HCT116 (cell line): ENCODE measurements around the gene SF3A2. TPM values are rescaled to one million over a fixed set of nuclear protein-coding genes. Genes with fewer than 3 reads are reported as not detected.

Experiments used
- ATAC-seq: fragments of 200-7000 bp; cut with Tn5 transposase; 2 replicates; pipeline ENCODE4 v1.9.1; 2020; ENCODE audit warnings: mild to moderate bottlenecking, moderate library complexity
- BruUV-seq: library from RNA; stranded (reverse); fragments of 400-500 nt; replicated peaks from 2 replicates; lab custom pipeline; 2021; lab: Mats Ljungman, UMichigan
- CTCF ChIA-PET: fragments of 300-600 bp; sonication (Branson Sonifier 250); formaldehyde crosslinking; loops from one replicate; lab custom pipeline; 2021; ENCODE audit warnings: antibody characterized with exemption; lab: Charles Lee
- POLR2A ChIA-PET: fragments of 300-600, 350-600 bp; sonication (Branson Sonifier 250); formaldehyde crosslinking; loops from one replicate; lab custom pipeline; 2021; ENCODE audit warnings: antibody characterized with exemption; lab: Charles Lee
- RAD21 ChIA-PET, 2 experiments: fragments of 300-600 bp; sonication (Branson Sonifier 250); formaldehyde crosslinking; loops; one replicate each; lab custom pipeline; 2023; ENCODE audit warnings: low total read pairs in 2 of 2; ENCODE audit not compliant: uncharacterized antibody in 2 of 2, unreplicated experiment in 2 of 2, low non-redundant PET in 1 of 2; lab: Charles Lee
- DNase-seq: peaks from one replicate; pipeline ENCODE4 v3.0.0-alpha.2; 2010; ENCODE audit warnings: low read depth, low spot score
- H2AFZ ChIP-seq: fragments of 200-600 bp; shearing (Covaris generic), sonication (generic); 2 replicates; pipeline ENCODE4 v1.6.1; 2017; ENCODE audit warnings: low read depth, mixed run types, mixed read lengths, antibody characterized with exemption, low read length; ENCODE audit not compliant: poor library complexity, severe bottlenecking
- H3K27ac ChIP-seq: 2 replicates; pipeline ENCODE4 v1.5.1; 2012; ENCODE audit warnings: low read depth, low read length
- H3K27me3 ChIP-seq: fragments of 200-600 bp; sonication (generic); 2 replicates; pipeline ENCODE4 v1.6.1; 2016; ENCODE audit warnings: mixed run types, low read length, mixed read lengths; ENCODE audit not compliant: insufficient read depth
- H3K36me3 ChIP-seq, 2 experiments: fragments of 200-500 bp in 1 of 2; fragments of 200-600 bp in 1 of 2; sonication (Bioruptor generic) in 1 of 2; sonication (generic) in 1 of 2; 2 replicates each; pipeline versions ENCODE4 v1.5.1 to v1.6.1; 2014 to 2016; ENCODE audit warnings: low read length in 2 of 2, inconsistent platforms in 1 of 2, mixed read lengths in 1 of 2, mixed run types in 1 of 2; ENCODE audit not compliant: insufficient read depth in 2 of 2, control insufficient read depth in 1 of 2
- H3K4me1 ChIP-seq, 2 experiments: fragments of 200-600 bp in 1 of 2; sonication (generic) in 1 of 2; 2 replicates each; pipeline versions ENCODE4 v1.5.1 to v1.6.1; 2012 to 2017; ENCODE audit warnings: low read length in 2 of 2, inconsistent platforms in 1 of 2, mild to moderate bottlenecking in 1 of 2, mixed read lengths in 1 of 2, mixed run types in 1 of 2, moderate library complexity in 1 of 2; ENCODE audit not compliant: insufficient read depth in 2 of 2, control insufficient read depth in 1 of 2
- H3K4me2 ChIP-seq: fragments of 200-600 bp; sonication (generic); 2 replicates; pipeline ENCODE4 v1.6.1; 2017; ENCODE audit warnings: mixed run types, low read length, mixed read lengths
- H3K4me3 ChIP-seq, 2 experiments: fragments of 200-600 bp in 1 of 2; sonication (generic) in 1 of 2; replicated peaks in 1 of 2; 2 replicates each; pipeline ENCODE4 v1.5.1; 2011 to 2016; ENCODE audit warnings: low read length in 2 of 2, control low read depth in 1 of 2, low read depth in 1 of 2, mild to moderate bottlenecking in 1 of 2, mixed read lengths in 1 of 2, mixed run types in 1 of 2
- H3K79me2 ChIP-seq: fragments of 200-600 bp; sonication (generic); 2 replicates; pipeline ENCODE4 v1.6.1; 2017; ENCODE audit warnings: mild to moderate bottlenecking, mixed run types, low read length, moderate library complexity, mixed read lengths; ENCODE audit not compliant: insufficient read depth
- H3K9ac ChIP-seq: fragments of 200-600 bp; sonication (generic); 2 replicates; pipeline ENCODE4 v1.6.1; 2016; ENCODE audit warnings: low read length, mixed read lengths
- H3K9me2 ChIP-seq: fragments of 200-600 bp; sonication (generic), shearing (Covaris generic); 2 replicates; pipeline ENCODE4 v1.6.1; 2017; ENCODE audit warnings: mixed run types, mild to moderate bottlenecking, moderate library complexity; ENCODE audit not compliant: insufficient read depth
- H3K9me3 ChIP-seq, 2 experiments: fragments of 200-500 bp in 1 of 2; fragments of 200-600 bp in 1 of 2; sonication (Bioruptor generic) in 1 of 2; sonication (generic) in 1 of 2; 2 replicates each; pipeline ENCODE4 v1.6.1; 2014 to 2017; ENCODE audit warnings: low read length in 2 of 2, mixed read lengths in 2 of 2, inconsistent platforms in 1 of 2, low read depth in 1 of 2, mild to moderate bottlenecking in 1 of 2, mixed run types in 1 of 2, moderate library complexity in 1 of 2; ENCODE audit not compliant: control insufficient read depth in 1 of 2, insufficient read depth in 1 of 2
- H4K20me1 ChIP-seq: fragments of 200-600 bp; sonication (generic), shearing (Covaris generic); 2 replicates; pipeline ENCODE4 v1.6.1; 2017; ENCODE audit warnings: mixed run types, mild to moderate bottlenecking, moderate library complexity; ENCODE audit not compliant: insufficient read depth
- ATF3 ChIP-seq: IDR thresholded peaks from 2 replicates; pipeline ENCODE4 v1.6.1; 2012
- CBX3 ChIP-seq: IDR thresholded peaks from 2 replicates; pipeline ENCODE4 v1.6.1; 2012; ENCODE audit warnings: low read depth
- CEBPB ChIP-seq: IDR thresholded peaks from 2 replicates; pipeline ENCODE4 v1.6.1; 2012; ENCODE audit warnings: low read depth
- EGR1 ChIP-seq: IDR thresholded peaks from 2 replicates; pipeline ENCODE4 v1.6.1; 2012; ENCODE audit warnings: low read depth
- EZH2 ChIP-seq: fragments of 200-600 bp; sonication (generic); IDR thresholded peaks from 2 replicates; pipeline ENCODE4 v1.6.1; 2017; ENCODE audit warnings: antibody characterized with exemption, mixed run types
- FOSL1 ChIP-seq: IDR thresholded peaks from 2 replicates; pipeline ENCODE4 v1.6.1; 2012; ENCODE audit warnings: low read depth
- JUND ChIP-seq: IDR thresholded peaks from 2 replicates; pipeline ENCODE4 v1.6.1; 2012
- MAX ChIP-seq: IDR thresholded peaks from 2 replicates; pipeline ENCODE4 v1.6.1; 2012
- POLR2A ChIP-seq: IDR thresholded peaks from 2 replicates; pipeline ENCODE4 v1.7.0; 2011; ENCODE audit warnings: borderline replicate concordance; ENCODE audit not compliant: insufficient read depth, insufficient read length; ENCODE audit errors: extremely low read depth
- POLR2AphosphoS5 ChIP-seq: IDR thresholded peaks from 2 replicates; pipeline ENCODE4 v1.6.1; 2011; ENCODE audit warnings: mild to moderate bottlenecking, low read depth, low read length, moderate library complexity
- RAD21 ChIP-seq: IDR thresholded peaks from 2 replicates; pipeline ENCODE4 v1.6.1; 2012; ENCODE audit warnings: low read depth, mild to moderate bottlenecking
- SIN3A ChIP-seq: IDR thresholded peaks from 2 replicates; pipeline ENCODE4 v1.6.1; 2012; ENCODE audit warnings: low read depth
- SRF ChIP-seq: IDR thresholded peaks from 2 replicates; pipeline ENCODE4 v1.6.1; 2012; ENCODE audit warnings: low read depth
- TCF7L2 ChIP-seq: IDR thresholded peaks from 2 replicates; pipeline ENCODE4 v1.7.0; 2011; ENCODE audit warnings: borderline replicate concordance, inconsistent platforms; ENCODE audit not compliant: insufficient read depth, insufficient read length; ENCODE audit errors: extremely low read depth
- YY1 ChIP-seq: IDR thresholded peaks from 2 replicates; pipeline ENCODE4 v1.6.1; 2011; ENCODE audit warnings: low read length, low read depth, moderate library complexity, mild to moderate bottlenecking; ENCODE audit not compliant: insufficient replicate concordance; ENCODE audit errors: extremely low read depth
- ZBTB33 ChIP-seq: IDR thresholded peaks from 2 replicates; pipeline ENCODE4 v1.6.1; 2011; ENCODE audit warnings: mild to moderate bottlenecking, low read length, moderate library complexity; ENCODE audit not compliant: insufficient replicate concordance; ENCODE audit errors: extremely low read depth
- ZFX ChIP-seq: fragments of 450-650 bp; IDR thresholded peaks from 2 replicates; pipeline ENCODE4 v1.6.1; 2017
- ZNF274 ChIP-seq: fragments of 200-500 bp; sonication (Bioruptor generic); IDR thresholded peaks from 2 replicates; pipeline ENCODE4 v1.6.1; 2014; ENCODE audit warnings: mild to moderate bottlenecking, low read depth, low read length, inconsistent platforms
- intact Hi-C: fragments of 100-400 bp; cut with micrococcal nuclease; formaldehyde crosslinking; loops from 2 replicates; pipeline ENCODE4 v1.10.0; 2022
- total RNA-seq: library from RNA; stranded (reverse); gene quantifications from one replicate; pipeline ENCODE4 v1.2.1, GENCODE V29; 2021; ENCODE audit not compliant: unreplicated experiment

Gene SF3A2
- total RNA-seq, 1 experiment from 2014 or later: 166 TPM

- H3K27me3 ChIP-seq: no peaks in the 10 kb centered on the region
- H3K9me2 ChIP-seq: no peaks in the 10 kb centered on the region
- RAD21 ChIA-PET: no interaction called here
- TF ChIP-seq ZFX (no peak), EZH2 (no peak), ATF3 (no peak), CEBPB (no peak), POLR2A (no peak), MAX (no peak)
- TF ChIP-seq, all 23 proteins: peak for 0
- CTCF ChIA-PET: interaction anchor here (0.7 kb wide), 1 partner anchor 14 kb away, joined by 3 read pairs; no protein-coding TSS in a partner anchor
- Histone ChIP-seq H4K20me1 (no peaks in the 10 kb centered on the region), H3K4me2 (no peak overlapping the region), H3K36me3 (no peaks in the 10 kb centered on the region), H3K9me3 (no peaks in the 10 kb centered on the region), H3K9ac (no peak overlapping the region), H3K79me2 (no peaks in the 10 kb centered on the region), H3K4me1 (peaks cover 6% of the 10 kb centered on the region in 2 experiments; a peak in 3 of 4 replicates), H3K4me3 (no peak overlapping the region), H2AFZ (no peak overlapping the region), H3K27ac (no peak overlapping the region)
- no peak for ATAC-seq
- intact Hi-C loops: loop anchor here (2.0 kb wide), 1 partner anchor 15 kb away; no protein-coding TSS in a partner anchor
- POLR2A ChIA-PET: no interaction called here
- BruUV-seq: no TSS peak
- DNase-seq: no peak
Measured at GRCh38 chr19:2259336-2259735, 22.7 kb downstream of the SF3A2 start.

GRCh38 chr19:2260341-2260805 is 23.7 kb downstream of the SF3A2 start:
- no TSS peak for BruUV-seq
- no peaks in the 10 kb centered on the region for H3K9me3 ChIP-seq
- H3K4me1 ChIP-seq: peaks cover 6% of the 10 kb centered on the region in 2 experiments; a peak in 3 of 4 replicates
- no peak overlapping the region for H3K9ac ChIP-seq
- DNase-seq (no peak), ATAC-seq (no peak)
- ChIA-PET CTCF (interaction anchor here (0.7 to 1.2 kb wide), 2 partner anchors 10 to 15 kb away, joined by 3 to 4 read pairs; no protein-coding TSS in a partner anchor), POLR2A (interaction anchor here (0.7 to 0.8 kb wide), 2 partner anchors 11 to 103 kb away, joined by 3 to 9 read pairs; no protein-coding TSS in a partner anchor), RAD21 (no interaction called here)
- H2AFZ ChIP-seq: no peak overlapping the region
- no peak overlapping the region for H3K27ac ChIP-seq
- H3K27me3 ChIP-seq: no peaks in the 10 kb centered on the region
- no peak overlapping the region for H3K4me3 ChIP-seq
- no peaks in the 10 kb centered on the region for H3K36me3 ChIP-seq
- TF ChIP-seq EGR1: no peak
- TF ChIP-seq EZH2: no peak
- no peak for TF ChIP-seq ZBTB33
- no peak for TF ChIP-seq RAD21
- TF ChIP-seq SRF: no peak
- no peak for TF ChIP-seq FOSL1
- no peak for TF ChIP-seq POLR2AphosphoS5
- TF ChIP-seq ZFX: no peak
- TF ChIP-seq POLR2A: no peak
- TF ChIP-seq TCF7L2: no peak
- no peak for TF ChIP-seq ATF3
- no peak for TF ChIP-seq JUND
- no peak for TF ChIP-seq MAX
- no peak for TF ChIP-seq CEBPB
- no peak for TF ChIP-seq YY1
- TF ChIP-seq CBX3: no peak
- no peak for TF ChIP-seq SIN3A
- no peak for TF ChIP-seq ZNF274
- intact Hi-C loops: no loop called here
- H3K79me2 ChIP-seq: no peaks in the 10 kb centered on the region
- H3K4me2 ChIP-seq: no peak overlapping the region
- no peaks in the 10 kb centered on the region for H3K9me2 ChIP-seq
- H4K20me1 ChIP-seq: no peaks in the 10 kb centered on the region
